ENCODE data around the gene RAB21.
"Not testable (repeated sequence)": the region's sequence is repeated elsewhere in the genome, so short reads cannot be mapped to it uniquely, and the experiment has no call there.

Gene RAB21

GRCh38 chr12:71804505-71804904, 49.8 kb downstream of the RAB21 start:
- DNase-seq = no peak

- DNase-seq = no peak
Observed at GRCh38 chr12:71810921-71811320, 56.3 kb downstream of the RAB21 start.

- DNase-seq = not testable (repeated sequence)
Observed at GRCh38 chr12:71815242-71815641, 60.6 kb downstream of the RAB21 start.

- DNase-seq = not testable (repeated sequence)
Observed at GRCh38 chr12:71822088-71822487, 67.4 kb downstream of the RAB21 start.

- DNase-seq = no peak
Observed at GRCh38 chr12:71828813-71829212, 74.2 kb downstream of the RAB21 start.

GRCh38 chr12:71837356-71837755, 82.7 kb downstream of the RAB21 start:
- DNase-seq = no peak

GRCh38 chr12:71838231-71838630, 83.6 kb downstream of the RAB21 start:
- no peak for DNase-seq

- no peak for DNase-seq
Observed at GRCh38 chr12:71838676-71839075, 84.0 kb downstream of the RAB21 start.

- DNase-seq = no peak
Observed at GRCh38 chr12:71840231-71840847, 85.7 kb downstream of the RAB21 start.

GRCh38 chr12:71846322-71846940, 91.8 kb downstream of the RAB21 start:
- no peak for DNase-seq

GRCh38 chr12:71848212-71848611, 93.5 kb downstream of the RAB21 start:
- DNase-seq = no peak

GRCh38 chr12:71849109-71849851, 94.6 kb downstream of the RAB21 start:
- DNase-seq = no peak

All from NCI-H1092 (cell line).